UCSD-AML1 (cell line): Measurements from ENCODE around the gene NUP210L.

Experiments used
- DNase-seq: peaks from one replicate; lab custom pipeline; 2025; ENCODE audit not compliant: unreplicated experiment; lab: John Stamatoyannopoulos, UW

The NUP210L gene

DNA sequence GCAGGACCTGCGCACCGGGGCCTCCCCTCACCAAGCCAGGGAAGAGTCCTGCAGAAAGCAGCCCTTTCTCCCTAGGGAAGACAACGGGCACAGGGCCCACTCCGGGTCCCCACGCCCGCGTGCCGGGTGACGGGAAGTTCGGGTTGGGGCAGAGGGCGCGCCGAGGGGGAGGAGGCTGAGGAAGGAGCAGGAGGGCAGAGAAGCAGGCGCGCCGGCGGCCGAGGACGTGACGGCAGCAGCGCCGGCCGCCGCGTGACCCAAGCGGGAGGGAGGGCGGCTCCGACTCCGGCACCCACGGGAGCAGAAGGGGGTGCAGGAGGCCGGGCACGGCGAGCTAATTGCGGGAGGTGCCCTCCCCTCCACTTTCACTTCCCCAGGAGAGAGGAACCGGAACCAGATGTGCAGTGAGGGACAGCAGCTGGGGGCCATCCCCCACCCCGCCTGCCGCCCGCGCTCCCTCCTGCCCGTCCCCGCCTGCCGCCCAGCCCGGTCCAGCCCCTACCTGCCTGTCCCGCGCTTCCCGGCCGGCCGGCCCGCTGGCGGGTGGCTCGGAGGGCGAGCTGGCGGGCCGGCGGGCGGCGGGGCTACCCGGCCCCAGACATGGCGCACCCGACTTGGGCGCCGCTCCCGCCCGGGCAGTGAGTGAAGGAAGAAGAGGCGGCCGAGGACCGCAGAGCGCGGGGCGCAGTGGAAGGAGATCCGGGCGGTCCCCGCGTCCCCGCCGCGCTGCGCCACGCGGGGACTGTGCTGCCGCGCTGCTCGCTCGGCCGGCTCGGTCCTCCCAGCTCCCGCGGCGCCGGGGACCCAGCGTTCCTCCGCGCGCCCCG lies 208.9 kb downstream of the NUP210L start:
- peak; percentile 88 for DNase-seq

- peak; percentile 83 for DNase-seq
These were observed 209.6 kb downstream of the NUP210L start for GRCh38 chr1:153945131-153945794.

DNA sequence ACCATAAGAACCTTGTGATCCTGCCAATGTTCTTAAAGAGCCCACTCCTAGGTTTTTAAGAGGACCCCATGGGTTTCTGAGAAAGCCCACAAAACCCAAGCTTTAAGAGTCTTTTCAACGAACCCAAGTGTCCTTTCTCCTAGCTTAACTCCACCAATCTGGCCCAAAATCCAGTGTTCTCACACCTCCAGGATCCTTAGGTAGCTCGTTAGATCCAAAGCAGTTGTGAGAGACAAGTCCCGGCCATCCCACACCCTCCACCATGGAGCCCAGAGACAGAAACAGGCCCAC lies 210.1 kb downstream of the NUP210L start:
- DNase-seq: no peak

GRCh38 chr1:153944005-153944826 lies 210.7 kb downstream of the NUP210L start:
- DNase-seq: no peak

GRCh38 chr1:153942766-153943549 lies 211.9 kb downstream of the NUP210L start:
- DNase-seq: no peak
